ENCODE results near the gene CCNE1. TPM values are rescaled to one million over a fixed set of nuclear protein-coding genes. Genes with fewer than 3 reads are reported as not detected.

CCNE1 gene
- total RNA-seq, 1 donor from 2014 or later: 14.7 TPM

- Mint-ChIP-seq H3K36me3 (no peaks in the 10 kb centered on the region), H3K27me3 (ENCODE audit: low read depth) (peaks cover 23% of the 10 kb centered on the region)
These were observed 25.7 kb downstream of the CCNE1 start for GRCh38 chr19:29837448-29837981.

GRCh38 chr19:29837996-29838395 is 26.2 kb downstream of the CCNE1 start:
- TF ChIP-seq CTCF (IDR thresholded peaks at IDR 0.05; ENCODE audit: unreplicated experiment): no peak
- Mint-ChIP-seq H3K4me3 (no peak overlapping the region), H3K4me1 (peaks cover 26% of the 10 kb centered on the region), H3K27me3 (ENCODE audit: low read depth) (peaks cover 23% of the 10 kb centered on the region), H3K27ac (no peak overlapping the region), H3K36me3 (no peaks in the 10 kb centered on the region), H3K9me3 (no peaks in the 10 kb centered on the region)
- no peak for DNase-seq (ENCODE audit: low spot score in 2 of 2, unreplicated experiment in 2 of 2)

More at GRCh38 chr19:29837448-29837981, 25.7 kb downstream of the CCNE1 start:
- Mint-ChIP-seq H3K27ac (no peak overlapping the region), H3K9me3 (no peaks in the 10 kb centered on the region), H3K4me3 (no peak overlapping the region), H3K4me1 (peaks cover 24% of the 10 kb centered on the region)
- TF ChIP-seq CTCF (IDR thresholded peaks at IDR 0.05; ENCODE audit: unreplicated experiment): no peak
- no peak for DNase-seq (ENCODE audit: low spot score in 2 of 2, unreplicated experiment in 2 of 2)

- no peaks in the 10 kb centered on the region for H3K36me3 Mint-ChIP-seq
- no peak for DNase-seq (ENCODE audit: low spot score in 2 of 2, unreplicated experiment in 2 of 2)
- peaks cover 4% of the 10 kb centered on the region for H3K27me3 Mint-ChIP-seq (ENCODE audit: low read depth)
- H3K4me3 Mint-ChIP-seq: no peak overlapping the region
- no peak overlapping the region for H3K27ac Mint-ChIP-seq
- H3K9me3 Mint-ChIP-seq: no peaks in the 10 kb centered on the region
- TF ChIP-seq CTCF (IDR thresholded peaks at IDR 0.05; ENCODE audit: unreplicated experiment): no peak
- peaks cover 26% of the 10 kb centered on the region for H3K4me1 Mint-ChIP-seq
These were observed 28.5 kb downstream of the CCNE1 start for GRCh38 chr19:29840066-29840950.

- no peak overlapping the region for H3K4me3 Mint-ChIP-seq
- H3K36me3 Mint-ChIP-seq: no peaks in the 10 kb centered on the region
- H3K27ac Mint-ChIP-seq: peak overlapping the region; percentile 56
- no peak for DNase-seq (ENCODE audit: low spot score in 2 of 2, unreplicated experiment in 2 of 2)
- peaks cover 2% of the 10 kb centered on the region for H3K27me3 Mint-ChIP-seq (ENCODE audit: low read depth)
- no peak for TF ChIP-seq CTCF (IDR thresholded peaks at IDR 0.05; ENCODE audit: unreplicated experiment)
- no peaks in the 10 kb centered on the region for H3K9me3 Mint-ChIP-seq
- peaks cover 34% of the 10 kb centered on the region for H3K4me1 Mint-ChIP-seq
These were observed 29.4 kb downstream of the CCNE1 start for GRCh38 chr19:29841209-29841558.

- Mint-ChIP-seq H3K9me3 (no peaks in the 10 kb centered on the region), H3K27me3 (ENCODE audit: low read depth) (peaks cover 2% of the 10 kb centered on the region), H3K4me1 (peaks cover 34% of the 10 kb centered on the region), H3K4me3 (no peak overlapping the region), H3K27ac (peak overlapping the region; percentile 11), H3K36me3 (no peaks in the 10 kb centered on the region)
- no peak for TF ChIP-seq CTCF (IDR thresholded peaks at IDR 0.05; ENCODE audit: unreplicated experiment)
- no peak for DNase-seq (ENCODE audit: low spot score in 2 of 2, unreplicated experiment in 2 of 2)
These were observed 30.0 kb downstream of the CCNE1 start for GRCh38 chr19:29841559-29842367.

Measured in mesothelial cell of epicardium (in vitro differentiated cells).